HG02798 (cell line): ENCODE results near the gene RHBG.
"Not testable (repeated sequence)": the region's sequence is repeated elsewhere in the genome, so short reads cannot be mapped to it uniquely, and the experiment has no call there.

Experiments
- ATAC-seq: cut with Tn5 transposase; IDR thresholded peaks from one replicate; pipeline ENCODE4 v1.9.1; 2021; ENCODE audit warnings: mild to moderate bottlenecking; ENCODE audit not compliant: unreplicated experiment, poor library complexity

RHBG gene

GRCh38 chr1:156359973-156360372 lies 9.0 kb upstream of the RHBG start:
- ATAC-seq, result no peak

- ATAC-seq, result no peak
These were observed 8.5 kb upstream of the RHBG start for GRCh38 chr1:156360534-156360933.

GRCh38 chr1:156365754-156366153 lies 3.3 kb upstream of the RHBG start:
- no peak for ATAC-seq

DNA sequence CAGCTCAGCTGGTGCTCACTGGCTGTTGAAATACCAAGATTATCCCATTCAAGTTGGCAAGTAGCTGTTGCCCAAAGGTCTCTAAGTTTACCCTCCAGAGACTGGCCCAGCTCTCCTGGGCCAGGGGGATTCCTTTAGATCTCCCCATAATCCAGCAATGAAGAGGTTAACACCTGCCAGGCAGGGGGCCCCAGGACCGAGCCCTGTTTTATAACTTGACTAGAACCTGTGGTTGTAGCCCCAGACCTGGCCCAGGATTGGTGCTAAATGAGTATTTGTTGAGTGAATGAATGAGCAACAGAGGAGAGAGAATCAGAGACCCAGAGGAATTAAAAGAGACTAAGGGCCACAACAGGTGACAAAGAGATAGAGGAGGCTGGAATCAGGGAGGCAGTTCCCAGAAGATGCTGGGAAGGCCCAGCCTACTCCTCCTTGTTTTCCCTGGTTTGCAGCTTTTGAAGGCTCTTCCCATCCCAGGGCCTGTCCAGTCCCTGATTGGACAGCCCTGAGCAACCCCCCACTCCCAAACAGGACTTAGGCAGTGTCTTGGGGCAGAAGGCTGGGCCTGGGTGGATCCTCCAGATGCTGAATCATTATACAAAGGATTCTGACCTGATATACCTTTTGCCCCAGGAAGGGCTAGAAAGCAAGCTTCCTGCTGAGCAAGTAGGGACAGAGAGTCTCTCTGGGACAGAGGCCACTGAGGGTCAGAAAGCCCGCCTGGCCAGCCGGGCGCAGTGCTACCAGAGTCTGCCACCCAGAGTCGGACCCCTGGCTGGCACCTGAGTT lies 2.4 kb upstream of the RHBG start:
- ATAC-seq, result no peak

GRCh38 chr1:156367383-156368156 lies 1.4 kb upstream of the RHBG start:
- no peak for ATAC-seq

GRCh38 chr1:156368157-156368658 lies 803 bp upstream of the RHBG start:
- no peak for ATAC-seq

DNA sequence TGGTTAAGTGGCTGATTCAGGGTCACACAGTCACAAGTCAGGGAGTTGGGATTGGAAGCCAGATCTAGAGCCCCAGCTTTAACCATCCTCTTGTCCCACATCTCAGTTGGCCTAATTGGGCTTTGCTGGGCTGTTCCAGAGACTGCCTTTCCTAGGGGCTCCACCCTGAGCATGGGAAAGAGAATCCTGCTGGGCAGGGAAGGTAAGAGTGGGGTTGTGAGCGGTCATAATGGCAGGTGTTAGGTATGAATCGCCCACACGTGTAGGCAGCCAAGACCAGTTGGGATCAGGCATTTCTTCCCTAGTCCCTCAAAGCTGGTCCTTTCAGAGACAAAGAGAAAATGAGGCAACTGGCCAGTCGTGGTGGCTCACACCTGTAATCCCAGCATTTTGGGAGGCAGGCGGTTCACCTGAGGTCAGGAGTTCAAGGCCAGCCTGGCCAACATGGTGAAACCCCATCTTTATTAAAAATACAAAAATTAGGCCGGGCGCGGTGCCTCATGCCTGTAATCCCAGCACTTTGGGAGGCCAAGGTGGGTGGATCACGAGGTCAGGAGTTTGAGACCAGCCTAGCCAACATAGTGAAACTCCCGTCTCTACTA lies 775 bp downstream of the RHBG start:
- not testable (repeated sequence) for ATAC-seq

- no peak for ATAC-seq
These were observed 2.7 kb downstream of the RHBG start for GRCh38 chr1:156371553-156372264.

- no peak for ATAC-seq
These were observed 3.2 kb downstream of the RHBG start for GRCh38 chr1:156372265-156372586.

- no peak for ATAC-seq
These were observed 3.9 kb downstream of the RHBG start for GRCh38 chr1:156372876-156373275.

DNA sequence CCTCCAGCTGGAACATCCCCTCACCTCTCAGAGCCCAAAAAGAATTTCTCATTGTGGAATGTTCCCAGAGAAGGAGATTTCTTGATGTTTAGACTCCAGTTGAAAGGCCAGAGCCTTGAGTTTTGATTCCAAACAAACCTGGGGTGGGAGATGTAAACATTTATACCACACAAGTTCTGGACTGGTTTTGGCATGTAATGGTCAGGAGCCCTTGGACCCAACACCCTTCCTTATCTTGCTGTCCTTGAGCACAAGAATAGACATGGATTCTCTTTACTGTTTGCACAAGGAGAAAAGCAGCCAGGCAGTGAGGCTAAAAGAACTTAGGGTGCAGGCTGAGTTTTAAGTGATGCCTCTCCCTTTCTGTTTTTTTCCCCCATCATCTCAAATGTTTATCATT lies 4.5 kb downstream of the RHBG start:
- no peak for ATAC-seq

GRCh38 chr1:156376146-156376545 lies 7.1 kb downstream of the RHBG start:
- ATAC-seq, result no peak

- no peak for ATAC-seq
These were observed 8.2 kb downstream of the RHBG start for GRCh38 chr1:156376958-156377919.

- no peak for ATAC-seq
These were observed 9.5 kb downstream of the RHBG start for GRCh38 chr1:156378557-156378956.

- ATAC-seq, result no peak
These were observed 10.6 kb downstream of the RHBG start for GRCh38 chr1:156379420-156380165.

GRCh38 chr1:156382561-156382960 lies 13.6 kb downstream of the RHBG start:
- no peak for ATAC-seq

GRCh38 chr1:156383023-156383422 lies 14.0 kb downstream of the RHBG start:
- peak; percentile 80 for ATAC-seq

DNA sequence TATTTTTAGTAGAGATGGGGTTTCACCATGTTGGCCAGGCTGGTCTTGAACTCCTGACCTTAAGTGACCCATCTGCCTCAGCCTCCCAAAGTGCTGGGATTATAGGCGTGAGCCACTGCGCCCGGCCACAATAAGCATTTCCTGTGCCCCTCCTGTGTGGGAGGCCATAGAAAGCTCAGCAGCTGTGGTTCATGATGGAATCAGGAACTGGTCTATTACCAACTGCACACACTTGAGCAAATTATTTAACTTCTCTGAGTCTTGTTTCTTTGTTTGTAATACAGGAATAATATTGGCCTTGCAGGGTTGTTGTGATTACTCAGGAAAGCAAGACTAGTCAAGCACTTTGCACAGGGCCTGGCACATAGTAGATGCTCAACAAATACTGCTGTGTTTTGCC lies 15.0 kb downstream of the RHBG start:
- no peak for ATAC-seq

DNA sequence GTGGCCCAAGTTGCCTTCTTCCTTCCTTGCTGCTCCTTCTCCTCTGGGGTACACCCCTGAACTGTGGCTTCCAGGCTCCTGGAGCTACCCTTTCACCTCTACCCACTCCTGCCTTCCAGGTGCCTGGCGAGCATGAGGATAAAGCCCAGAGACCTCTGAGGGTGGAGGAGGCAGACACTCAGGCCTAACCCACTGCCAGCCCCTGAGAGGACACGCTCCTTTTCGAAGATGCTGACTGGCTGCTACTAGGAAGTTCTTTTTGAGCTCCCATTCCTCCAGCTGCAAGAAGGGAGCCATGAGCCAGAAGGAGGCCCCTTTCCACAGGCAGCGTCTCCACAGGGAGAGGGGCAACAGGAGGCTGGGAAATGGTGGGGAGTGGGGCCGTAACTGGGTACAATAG lies 15.6 kb downstream of the RHBG start:
- no peak for ATAC-seq
